NOMO-1 (cell line): ENCODE measurements around the gene RBBP8NL.

Experiments
- DNase-seq, 2 experiments: peaks; one replicate each; lab custom pipeline; 2025; ENCODE audit not compliant: unreplicated experiment in 2 of 2; lab: John Stamatoyannopoulos, UW

RBBP8NL gene

GRCh38 chr20:62365814-62366369 lies 61.4 kb downstream of the RBBP8NL start:
- DNase-seq, result no peak

DNA sequence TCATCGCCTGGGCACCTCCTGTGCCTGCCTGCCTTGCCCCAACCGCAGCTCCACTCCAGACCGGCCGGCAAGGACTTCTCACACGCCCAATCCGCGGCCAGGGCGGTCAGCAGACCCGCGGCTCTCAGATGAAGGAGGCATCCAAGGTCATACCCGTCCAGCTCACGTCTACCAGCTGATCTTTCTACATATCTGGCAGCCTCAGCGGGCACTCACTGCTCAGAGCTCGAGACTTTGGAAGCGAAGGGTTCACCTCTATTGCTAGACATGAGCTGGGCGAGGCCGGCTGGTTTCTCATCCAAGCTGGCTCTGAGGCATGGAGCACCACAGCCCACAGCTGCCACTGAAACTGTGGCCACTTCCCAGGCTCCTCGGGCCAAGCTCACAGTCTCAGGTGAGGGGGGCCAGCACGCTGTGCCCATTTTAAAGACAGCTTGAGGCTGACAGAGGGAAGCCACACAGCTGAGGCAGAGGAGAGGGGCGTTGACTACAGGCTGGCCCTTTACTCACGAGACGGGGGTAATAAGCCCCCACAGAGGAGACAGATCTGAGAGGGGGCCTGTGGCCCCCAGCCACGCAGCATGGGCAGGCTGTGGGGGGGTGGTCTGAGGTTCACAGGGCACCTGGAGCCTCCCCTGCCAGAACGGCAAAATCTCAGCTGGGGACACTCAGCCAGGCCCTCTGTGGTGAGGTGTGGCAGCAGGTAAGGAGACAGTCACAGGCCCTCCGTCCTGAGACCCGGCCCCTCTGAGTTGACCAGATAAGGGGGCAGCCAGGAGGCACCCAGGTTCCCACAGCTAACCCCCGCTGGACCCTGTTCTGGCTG lies 62.2 kb downstream of the RBBP8NL start:
- DNase-seq, result no peak

DNA sequence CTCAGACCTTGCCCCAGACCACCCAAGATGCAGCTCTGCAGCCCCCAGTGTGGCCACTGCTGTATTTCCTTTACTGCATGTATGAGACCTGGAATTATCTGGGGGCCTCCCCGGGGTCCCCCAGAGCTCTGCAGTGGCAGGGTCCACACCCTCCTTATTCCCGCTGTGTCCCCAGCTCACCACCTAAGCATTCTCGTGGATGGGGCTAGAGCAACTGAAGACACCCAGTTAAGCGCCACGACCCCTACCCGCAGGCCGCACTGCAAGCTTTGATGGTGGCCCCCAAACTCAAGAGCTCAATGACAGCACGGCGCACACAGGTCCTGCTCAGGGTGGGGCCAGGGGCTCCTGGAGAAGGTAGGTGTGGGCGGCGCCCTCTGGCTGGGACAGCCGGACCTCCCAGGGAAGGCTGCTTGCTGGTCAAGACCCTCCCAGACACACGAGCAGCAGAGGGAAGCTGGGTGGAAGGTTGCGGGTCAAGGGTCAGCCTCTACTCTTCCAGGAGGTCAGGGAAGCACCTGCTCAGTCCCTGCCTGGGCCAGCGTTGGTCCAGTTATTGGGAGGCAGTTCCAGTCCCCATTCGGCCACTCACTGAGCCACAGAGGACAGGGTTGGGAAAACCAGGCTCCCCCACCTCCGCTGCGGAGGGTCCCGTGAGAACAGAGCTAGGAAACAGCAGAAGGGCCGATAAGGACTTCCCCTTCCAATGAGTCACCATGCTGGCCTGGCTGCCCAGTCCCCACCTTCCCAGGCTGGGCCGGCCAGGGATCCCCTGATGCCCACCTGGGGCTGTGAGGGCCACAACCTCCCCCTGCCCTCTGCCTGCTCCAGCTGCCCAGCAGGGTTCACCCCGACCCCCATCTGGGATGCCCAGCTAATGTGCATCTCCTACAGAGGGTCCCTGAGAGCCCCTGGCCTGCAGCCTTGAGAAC lies 63.2 kb downstream of the RBBP8NL start:
- DNase-seq, result no peak

- DNase-seq, result no peak
Measured at GRCh38 chr20:62362991-62363919, 64.1 kb downstream of the RBBP8NL start.

DNA sequence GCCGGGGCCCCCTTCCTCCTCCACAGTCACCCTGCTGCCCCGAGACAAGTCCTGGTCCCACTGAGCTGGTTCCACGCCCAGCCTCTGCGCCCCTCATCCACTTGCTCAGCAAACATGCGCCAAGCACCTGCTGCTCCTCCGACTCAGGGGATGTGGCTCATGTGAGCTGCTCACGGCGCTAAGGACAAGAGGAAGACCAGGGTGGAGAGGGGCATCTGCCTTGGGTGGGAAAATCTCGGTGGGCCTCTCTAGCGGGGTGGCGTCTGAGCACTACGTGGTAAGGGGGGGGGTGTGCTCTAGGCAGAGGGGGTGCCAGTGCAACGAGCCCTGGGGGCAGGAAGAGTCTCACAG lies 64.8 kb downstream of the RBBP8NL start:
- no peak for DNase-seq

- DNase-seq, result no peak
Measured at GRCh38 chr20:62361799-62362589, 65.3 kb downstream of the RBBP8NL start.

DNA sequence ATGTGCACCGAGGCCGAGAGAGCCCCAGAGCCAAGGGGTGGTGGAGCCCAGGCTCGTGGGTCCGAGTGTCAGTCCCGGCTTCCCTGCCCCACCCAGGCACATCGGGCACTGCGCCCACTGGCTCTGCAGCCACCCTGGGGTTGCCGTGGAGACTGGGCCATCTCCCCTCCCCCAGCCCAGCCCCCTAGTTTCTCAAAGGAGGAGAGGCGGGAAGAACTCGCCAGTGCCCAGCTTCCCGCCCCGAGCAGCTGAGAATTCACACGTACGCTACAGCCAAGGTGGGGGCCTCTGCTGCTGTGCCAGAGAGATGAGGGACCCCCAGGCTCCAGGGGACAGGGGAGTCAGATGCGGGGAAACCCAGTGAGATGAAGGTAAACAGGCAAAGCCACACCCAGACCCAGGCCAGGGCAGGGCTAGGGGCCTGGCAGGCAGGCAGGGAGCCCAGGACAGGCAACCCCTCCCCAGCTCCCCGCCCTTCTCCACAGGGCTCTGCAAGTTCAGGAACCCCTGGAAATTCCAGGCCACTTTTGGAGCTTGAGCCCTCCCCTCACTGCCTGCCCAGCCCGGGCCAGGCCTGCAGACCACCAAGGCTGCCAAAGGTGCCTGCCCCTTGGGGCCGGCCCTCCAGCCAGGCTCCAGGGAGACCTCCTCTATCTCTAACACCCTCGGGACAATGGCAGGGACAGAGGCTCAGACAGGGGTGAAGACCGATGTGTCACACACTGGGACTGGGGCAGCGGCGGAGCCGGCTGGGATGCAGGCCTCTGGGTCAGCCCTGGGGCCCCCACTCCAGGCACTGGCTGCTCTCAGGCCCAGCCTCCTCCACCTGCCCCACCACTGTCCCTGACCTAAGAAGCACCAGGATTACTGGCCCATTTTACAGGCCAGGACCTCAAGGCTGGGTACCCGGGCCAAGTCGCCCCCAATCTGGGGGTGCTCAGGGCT lies 66.2 kb downstream of the RBBP8NL start:
- DNase-seq, result no peak
